SK-N-SH treated with all-trans-retinoic acid at 6 μM for 48 hours (cell line): ENCODE data around the gene NSD2.

Experiments
- ATAC-seq: fragments of 200-7000 bp; cut with Tn5 transposase; 3 replicates; pipeline ENCODE4 v1.9.1; 2020; ENCODE audit warnings: mild to moderate bottlenecking, moderate library complexity
- ARNTL ChIP-seq: fragments of 450-650 bp; formaldehyde crosslinking; IDR thresholded peaks from 2 replicates; pipeline ENCODE4 v1.5.0; 2020; ENCODE audit warnings: low read depth, mild to moderate bottlenecking, moderate library complexity, borderline replicate concordance
- BACH2 ChIP-seq: fragments of 250-450 bp; sonication (Bioruptor Pico); IDR thresholded peaks from 2 replicates; pipeline ENCODE4 v1.9.0; 2021; ENCODE audit warnings: mild to moderate bottlenecking, borderline replicate concordance
- CREB5 ChIP-seq: fragments of 250-450 bp; sonication (Bioruptor Pico); IDR thresholded peaks from 2 replicates; pipeline ENCODE4 v1.5.1; 2020; ENCODE audit warnings: low read depth, mild to moderate bottlenecking, moderate library complexity
- ESRRG ChIP-seq: fragments of 250-450 bp; sonication (Bioruptor Pico); IDR thresholded peaks from 2 replicates; pipeline ENCODE4 v1.6.1; 2021; ENCODE audit warnings: mild to moderate bottlenecking
- GLIS3 ChIP-seq: fragments of 250-450 bp; sonication (Bioruptor Pico); IDR thresholded peaks from 2 replicates; pipeline ENCODE4 v1.5.0; 2020; ENCODE audit warnings: mild to moderate bottlenecking, moderate library complexity
- ISL1 ChIP-seq: fragments of 250-450 bp; sonication (Bioruptor Pico); IDR thresholded peaks from 2 replicates; pipeline ENCODE4 v2.1.2; 2022; ENCODE audit warnings: mild to moderate bottlenecking, moderate library complexity
- OSR1 ChIP-seq: fragments of 250-450 bp; sonication (Bioruptor Pico); IDR thresholded peaks from 2 replicates; pipeline ENCODE4 v1.8.0; 2022; ENCODE audit warnings: moderate library complexity, mild to moderate bottlenecking, inconsistent platforms
- PATZ1 ChIP-seq: fragments of 250-450 bp; sonication (Bioruptor Pico); IDR thresholded peaks from 2 replicates; pipeline ENCODE4 v1.8.0; 2020; ENCODE audit warnings: mild to moderate bottlenecking, moderate library complexity, borderline replicate concordance
- POU6F1 ChIP-seq: fragments of 250-450 bp; sonication (Bioruptor Pico); IDR thresholded peaks from 2 replicates; pipeline ENCODE4 v1.8.0; 2021; ENCODE audit warnings: low read depth, mild to moderate bottlenecking, moderate library complexity, borderline replicate concordance
- PPARA ChIP-seq: fragments of 250-450 bp; sonication (Bioruptor Pico); IDR thresholded peaks from 2 replicates; pipeline ENCODE4 v1.5.0; 2020; ENCODE audit warnings: mild to moderate bottlenecking, borderline replicate concordance
- TCF4 ChIP-seq: fragments of 250-450 bp; sonication (Bioruptor Pico); IDR thresholded peaks from 2 replicates; pipeline ENCODE4 v1.8.0; 2021; ENCODE audit warnings: mild to moderate bottlenecking, moderate library complexity, borderline replicate concordance
- TOX ChIP-seq: fragments of 250-450 bp; sonication (Bioruptor Pico); IDR thresholded peaks from 2 replicates; pipeline ENCODE4 v1.8.0; 2021; ENCODE audit warnings: mild to moderate bottlenecking, moderate library complexity, borderline replicate concordance
- TSHZ2 ChIP-seq: fragments of 250-450 bp; sonication (Bioruptor Pico); IDR thresholded peaks from 2 replicates; pipeline ENCODE4 v1.5.0; 2020; ENCODE audit warnings: mild to moderate bottlenecking, moderate library complexity
- ZC3H10 ChIP-seq: fragments of 250-450 bp; sonication (Bioruptor Pico); IDR thresholded peaks from 2 replicates; pipeline ENCODE4 v1.5.1; 2021; ENCODE audit warnings: mild to moderate bottlenecking, moderate library complexity
- ZFP3 ChIP-seq: fragments of 250-450 bp; sonication (Bioruptor Pico); IDR thresholded peaks from 2 replicates; pipeline ENCODE4 v1.5.0; 2020; ENCODE audit warnings: mild to moderate bottlenecking, moderate library complexity
- ZFP30 ChIP-seq: fragments of 450-650 bp; formaldehyde crosslinking; IDR thresholded peaks from 2 replicates; pipeline ENCODE4 v1.5.0; 2022; ENCODE audit warnings: mild to moderate bottlenecking, moderate library complexity
- ZNF565 ChIP-seq: fragments of 450-650 bp; formaldehyde crosslinking; conservative IDR thresholded peaks from 2 replicates; pipeline ENCODE4 v1.5.0; 2020; ENCODE audit warnings: low read depth, mild to moderate bottlenecking, moderate library complexity
- ZNF8 ChIP-seq: fragments of 450-650 bp; formaldehyde crosslinking; IDR thresholded peaks from 2 replicates; pipeline ENCODE4 v1.5.0; 2020; ENCODE audit warnings: mild to moderate bottlenecking, moderate library complexity

Gene NSD2

GRCh38 chr4:1846580-1846979, 24.6 kb upstream of the NSD2 start:
- no peak for ATAC-seq
- TF ChIP-seq ARNTL (CRISPR knock-in tag) = no peak
- TF ChIP-seq, all 23 proteins: peak for 0

GRCh38 chr4:1850276-1850675, 20.9 kb upstream of the NSD2 start:
- TF ChIP-seq POU6F1 (CRISPR knock-in tag) (no peak), PATZ1 (CRISPR knock-in tag) (no peak), ZC3H10 (CRISPR knock-in tag) (no peak), ESRRG (CRISPR knock-in tag) (no peak), ZNF565 (CRISPR knock-in tag) (no peak), GLIS3 (CRISPR knock-in tag) (no peak), CREB5 (CRISPR knock-in tag) (no peak), OSR1 (CRISPR knock-in tag) (no peak), ZNF8 (CRISPR knock-in tag) (no peak), ARNTL (CRISPR knock-in tag) (no peak), ISL1 (no peak)
- ATAC-seq = no peak

GRCh38 chr4:1851160-1851559, 20.0 kb upstream of the NSD2 start:
- ATAC-seq = no peak
- no peak for TF ChIP-seq PATZ1 (CRISPR knock-in tag)
- no peak for TF ChIP-seq OSR1 (CRISPR knock-in tag)
- no peak for TF ChIP-seq ARNTL (CRISPR knock-in tag)
- no peak for TF ChIP-seq ISL1
- no peak for TF ChIP-seq GLIS3 (CRISPR knock-in tag)
- TF ChIP-seq ZC3H10 (CRISPR knock-in tag) = no peak
- TF ChIP-seq ZNF8 (CRISPR knock-in tag) = no peak

- ATAC-seq = no peak
- TF ChIP-seq GLIS3 (CRISPR knock-in tag) = no peak
- no peak for TF ChIP-seq ZFP30 (CRISPR knock-in tag)
- no peak for TF ChIP-seq POU6F1 (CRISPR knock-in tag)
- no peak for TF ChIP-seq ZC3H10 (CRISPR knock-in tag)
- no peak for TF ChIP-seq PPARA (CRISPR knock-in tag)
- no peak for TF ChIP-seq ESRRG (CRISPR knock-in tag)
- TF ChIP-seq ZFP3 (CRISPR knock-in tag) = no peak
- no peak for TF ChIP-seq ZNF8 (CRISPR knock-in tag)
- TF ChIP-seq BACH2 (CRISPR knock-in tag) = no peak
- no peak for TF ChIP-seq ZNF565 (CRISPR knock-in tag)
- TF ChIP-seq ARNTL (CRISPR knock-in tag) = no peak
- no peak for TF ChIP-seq TCF4 (CRISPR knock-in tag)
- no peak for TF ChIP-seq TSHZ2 (CRISPR knock-in tag)
- TF ChIP-seq ISL1 = no peak
- no peak for TF ChIP-seq CREB5 (CRISPR knock-in tag)
- TF ChIP-seq OSR1 (CRISPR knock-in tag) = no peak
- TF ChIP-seq TOX (CRISPR knock-in tag) = no peak
Measured at GRCh38 chr4:1851575-1852410, 19.4 kb upstream of the NSD2 start.
